H1 (cell line): ENCODE measurements around the gene AIRE.

Source experiments
- EP300 ChIP-seq, 2 experiments: IDR thresholded peaks; 1 replicate in 1 of 2; 2 replicates in 1 of 2; pipeline ENCODE4 v1.6.1; 2011 to 2012; ENCODE audit warnings: low read depth in 2 of 2, low read length in 2 of 2, mild to moderate bottlenecking in 2 of 2, borderline replicate concordance in 1 of 2, inconsistent platforms in 1 of 2, moderate library complexity in 1 of 2
- MAX ChIP-seq: IDR thresholded peaks from 2 replicates; pipeline ENCODE4 v1.6.1; 2012; ENCODE audit warnings: inconsistent platforms
- POLR2A ChIP-seq, 2 experiments: IDR thresholded peaks; 1 replicate in 1 of 2; 2 replicates in 1 of 2; pipeline ENCODE4 v1.6.1; 2011; ENCODE audit warnings: low read depth in 2 of 2, low read length in 2 of 2, mild to moderate bottlenecking in 2 of 2; ENCODE audit errors: control extremely low read depth in 1 of 2
- TAF1 ChIP-seq: IDR thresholded peaks from 2 replicates; pipeline ENCODE4 v1.6.1; 2011; ENCODE audit warnings: mild to moderate bottlenecking, low read depth, low read length
- YY1 ChIP-seq: IDR thresholded peaks from 2 replicates; pipeline ENCODE4 v1.6.1; 2011; ENCODE audit warnings: low read depth, mild to moderate bottlenecking, low read length
- TF ChIP-seq, protein P1 (sequence below), 3 experiments: IDR thresholded peaks; 1 replicate in 2 of 3; 2 replicates in 1 of 3; pipeline versions ENCODE4 v1.5.1 to v1.6.1; 2011; ENCODE audit warnings: low read length in 3 of 3, mild to moderate bottlenecking in 3 of 3, inconsistent platforms in 2 of 3, low read depth in 1 of 3, moderate library complexity in 1 of 3; ENCODE audit not compliant: insufficient read depth in 1 of 3; ENCODE audit errors: control extremely low read depth in 1 of 3
- TF ChIP-seq, protein P2 (sequence below): IDR thresholded peaks from 2 replicates; pipeline ENCODE4 v1.6.1; 2012; ENCODE audit warnings: low read length, inconsistent platforms

DNA sequence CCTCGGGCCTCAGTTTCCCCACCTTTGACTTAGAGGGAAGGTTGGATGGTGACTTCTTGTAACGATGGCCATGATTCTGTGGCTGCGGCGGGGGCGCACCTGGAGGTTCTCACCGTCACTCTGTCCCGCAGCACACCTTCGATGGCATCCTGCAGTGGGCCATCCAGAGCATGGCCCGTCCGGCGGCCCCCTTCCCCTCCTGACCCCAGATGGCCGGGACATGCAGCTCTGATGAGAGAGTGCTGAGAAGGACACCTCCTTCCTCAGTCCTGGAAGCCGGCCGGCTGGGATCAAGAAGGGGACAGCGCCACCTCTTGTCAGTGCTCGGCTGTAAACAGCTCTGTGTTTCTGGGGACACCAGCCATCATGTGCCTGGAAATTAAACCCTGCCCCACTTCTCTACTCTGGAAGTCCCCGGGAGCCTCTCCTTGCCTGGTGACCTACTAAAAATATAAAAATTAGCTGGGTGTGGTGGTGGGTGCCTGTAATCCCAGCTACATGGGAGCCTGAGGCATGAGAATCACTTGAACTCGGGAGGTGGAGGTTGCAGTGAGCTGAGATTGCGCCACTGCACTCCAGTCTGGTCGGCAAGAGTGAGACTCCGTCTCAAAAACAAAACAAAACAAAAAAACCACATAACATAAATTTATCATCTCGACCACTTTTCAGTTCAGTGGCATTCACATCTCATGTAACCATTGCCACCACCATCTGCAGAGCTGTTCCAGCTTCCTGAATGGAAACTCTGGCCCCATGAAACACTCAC is 12.0 kb downstream of the AIRE start:
- TF ChIP-seq, protein P1, sequence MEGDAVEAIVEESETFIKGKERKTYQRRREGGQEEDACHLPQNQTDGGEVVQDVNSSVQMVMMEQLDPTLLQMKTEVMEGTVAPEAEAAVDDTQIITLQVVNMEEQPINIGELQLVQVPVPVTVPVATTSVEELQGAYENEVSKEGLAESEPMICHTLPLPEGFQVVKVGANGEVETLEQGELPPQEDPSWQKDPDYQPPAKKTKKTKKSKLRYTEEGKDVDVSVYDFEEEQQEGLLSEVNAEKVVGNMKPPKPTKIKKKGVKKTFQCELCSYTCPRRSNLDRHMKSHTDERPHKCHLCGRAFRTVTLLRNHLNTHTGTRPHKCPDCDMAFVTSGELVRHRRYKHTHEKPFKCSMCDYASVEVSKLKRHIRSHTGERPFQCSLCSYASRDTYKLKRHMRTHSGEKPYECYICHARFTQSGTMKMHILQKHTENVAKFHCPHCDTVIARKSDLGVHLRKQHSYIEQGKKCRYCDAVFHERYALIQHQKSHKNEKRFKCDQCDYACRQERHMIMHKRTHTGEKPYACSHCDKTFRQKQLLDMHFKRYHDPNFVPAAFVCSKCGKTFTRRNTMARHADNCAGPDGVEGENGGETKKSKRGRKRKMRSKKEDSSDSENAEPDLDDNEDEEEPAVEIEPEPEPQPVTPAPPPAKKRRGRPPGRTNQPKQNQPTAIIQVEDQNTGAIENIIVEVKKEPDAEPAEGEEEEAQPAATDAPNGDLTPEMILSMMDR (IDR thresholded peaks at IDR 0.05; ENCODE audit: control extremely low read depth in 1 of 3, insufficient read depth in 1 of 3, low read depth in 1 of 3, low read length in 3 of 3): peak in 2 of 3 experiments; percentile 88 to 91; a peak in 3 of 4 replicates
- TF ChIP-seq POLR2A (IDR thresholded peaks at IDR 0.05; ENCODE audit: control extremely low read depth in 1 of 2, low read depth in 2 of 2, low read length in 2 of 2): no peak
- no peak for TF ChIP-seq MAX
- TF ChIP-seq YY1: peak; percentile 66; the same call in 1 of the 2 replicates
- TF ChIP-seq, protein P2, sequence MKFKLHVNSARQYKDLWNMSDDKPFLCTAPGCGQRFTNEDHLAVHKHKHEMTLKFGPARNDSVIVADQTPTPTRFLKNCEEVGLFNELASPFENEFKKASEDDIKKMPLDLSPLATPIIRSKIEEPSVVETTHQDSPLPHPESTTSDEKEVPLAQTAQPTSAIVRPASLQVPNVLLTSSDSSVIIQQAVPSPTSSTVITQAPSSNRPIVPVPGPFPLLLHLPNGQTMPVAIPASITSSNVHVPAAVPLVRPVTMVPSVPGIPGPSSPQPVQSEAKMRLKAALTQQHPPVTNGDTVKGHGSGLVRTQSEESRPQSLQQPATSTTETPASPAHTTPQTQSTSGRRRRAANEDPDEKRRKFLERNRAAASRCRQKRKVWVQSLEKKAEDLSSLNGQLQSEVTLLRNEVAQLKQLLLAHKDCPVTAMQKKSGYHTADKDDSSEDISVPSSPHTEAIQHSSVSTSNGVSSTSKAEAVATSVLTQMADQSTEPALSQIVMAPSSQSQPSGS: no peak
- TF ChIP-seq TAF1: no peak
- no peak for TF ChIP-seq EP300 (IDR thresholded peaks at IDR 0.05; ENCODE audit: borderline replicate concordance in 1 of 2, low read depth in 2 of 2, low read length in 2 of 2)
